DND-41 (cell line): ENCODE measurements around the gene PLXNA4.

Source experiments
- ATAC-seq: fragments of 200-7000 bp; cut with Tn5 transposase; 3 replicates; pipeline ENCODE4 v1.9.1; 2021; ENCODE audit warnings: low read depth; ENCODE audit not compliant: insufficient read depth
- DNase-seq: peaks from one replicate; pipeline ENCODE4 v3.0.0-alpha.2; 2020
- H2AFZ ChIP-seq: 2 replicates; pipeline ENCODE4 v1.6.0; 2012; ENCODE audit warnings: low read depth, low read length
- H3K27ac ChIP-seq: 2 replicates; pipeline ENCODE4 v1.5.1; 2012; ENCODE audit warnings: low read length, inconsistent platforms
- H3K27me3 ChIP-seq: fragments of 200-600 bp; sonication (generic); 2 replicates; pipeline ENCODE4 v1.6.0; 2012; ENCODE audit warnings: low read length, mild to moderate bottlenecking, inconsistent platforms; ENCODE audit not compliant: insufficient read depth, poor library complexity
- H3K36me3 ChIP-seq: 2 replicates; pipeline ENCODE4 v1.5.1; 2012; ENCODE audit warnings: low read length, inconsistent platforms; ENCODE audit not compliant: insufficient read depth
- H3K4me1 ChIP-seq: 2 replicates; pipeline ENCODE4 v1.5.1; 2012; ENCODE audit warnings: mild to moderate bottlenecking, low read length; ENCODE audit not compliant: insufficient read depth
- H3K4me2 ChIP-seq: 2 replicates; pipeline ENCODE4 v1.6.0; 2012; ENCODE audit warnings: mild to moderate bottlenecking, moderate library complexity, low read length, inconsistent platforms; ENCODE audit not compliant: insufficient read depth
- H3K4me3 ChIP-seq, 2 experiments: fragments of 200-600 bp in 1 of 2; shearing (Covaris generic) in 1 of 2; 2 replicates each; pipeline ENCODE4 v1.5.1; 2012 to 2016; ENCODE audit warnings: inconsistent platforms in 2 of 2, low read length in 2 of 2, mild to moderate bottlenecking in 2 of 2, low read depth in 1 of 2, moderate library complexity in 1 of 2
- H3K79me2 ChIP-seq: 2 replicates; pipeline ENCODE4 v1.6.0; 2012; ENCODE audit warnings: low read length, inconsistent platforms; ENCODE audit not compliant: insufficient read depth
- H3K9ac ChIP-seq: 2 replicates; pipeline ENCODE4 v1.6.0; 2012; ENCODE audit warnings: low read depth, mild to moderate bottlenecking, inconsistent platforms, low read length, moderate library complexity
- H3K9me3 ChIP-seq: 2 replicates; pipeline ENCODE4 v1.5.1; 2012; ENCODE audit warnings: low read length, moderate library complexity, mild to moderate bottlenecking, inconsistent platforms; ENCODE audit not compliant: insufficient read depth, severe bottlenecking
- H4K20me1 ChIP-seq: 2 replicates; pipeline ENCODE4 v1.6.0; 2012; ENCODE audit warnings: low read length; ENCODE audit not compliant: insufficient read depth
- CTCF ChIP-seq: IDR thresholded peaks from 2 replicates; pipeline ENCODE4 v1.5.1; 2012; ENCODE audit warnings: borderline replicate concordance, low read length, moderate library complexity, mild to moderate bottlenecking; ENCODE audit not compliant: poor library complexity, severe bottlenecking; ENCODE audit errors: extremely low read depth
- EZH2 ChIP-seq: IDR thresholded peaks from 3 replicates; pipeline ENCODE4 v1.6.1; 2012; ENCODE audit warnings: borderline replicate concordance, low read depth, mild to moderate bottlenecking, moderate library complexity, low read length, inconsistent platforms; ENCODE audit not compliant: severe bottlenecking

The PLXNA4 gene

GRCh38 chr7:132577206-132578049 is 1.2 kb upstream of the PLXNA4 start:
- DNase-seq = no peak

GRCh38 chr7:132576721-132577085 is 433 bp upstream of the PLXNA4 start:
- no peak overlapping the region for H3K27ac ChIP-seq
- H3K36me3 ChIP-seq = no peaks in the 10 kb centered on the region
- DNase-seq = no peak
- no peak overlapping the region for H3K4me2 ChIP-seq
- no peaks in the 10 kb centered on the region for H3K79me2 ChIP-seq
- H3K4me3 ChIP-seq = no peak overlapping the region
- H3K9me3 ChIP-seq = no peaks in the 10 kb centered on the region
- H2AFZ ChIP-seq = no peak overlapping the region
- H3K4me1 ChIP-seq = no peaks in the 10 kb centered on the region
- ATAC-seq = no peak
- TF ChIP-seq EZH2 (no peak), CTCF (no peak)
- no peaks in the 10 kb centered on the region for H4K20me1 ChIP-seq
- H3K27me3 ChIP-seq = peaks cover 28% of the 10 kb centered on the region
- H3K9ac ChIP-seq = no peak overlapping the region

More at GRCh38 chr7:132577206-132578049, 1.2 kb upstream of the PLXNA4 start:
- H3K9ac ChIP-seq = no peak overlapping the region
- TF ChIP-seq CTCF (no peak), EZH2 (no peak)
- no peaks in the 10 kb centered on the region for H3K36me3 ChIP-seq
- no peaks in the 10 kb centered on the region for H3K79me2 ChIP-seq
- no peaks in the 10 kb centered on the region for H3K4me1 ChIP-seq
- no peak overlapping the region for H3K4me3 ChIP-seq
- no peak overlapping the region for H2AFZ ChIP-seq
- H4K20me1 ChIP-seq = no peaks in the 10 kb centered on the region
- no peak for ATAC-seq
- H3K27ac ChIP-seq = no peak overlapping the region
- H3K4me2 ChIP-seq = no peak overlapping the region
- no peaks in the 10 kb centered on the region for H3K9me3 ChIP-seq
- H3K27me3 ChIP-seq = peaks cover 22% of the 10 kb centered on the region

- Histone ChIP-seq H3K79me2 (no peaks in the 10 kb centered on the region), H3K9ac (no peak overlapping the region), H3K4me1 (no peaks in the 10 kb centered on the region), H3K9me3 (no peaks in the 10 kb centered on the region), H3K27ac (no peak overlapping the region), H3K27me3 (peaks cover 31% of the 10 kb centered on the region), H3K4me3 (no peak overlapping the region), H3K4me2 (no peak overlapping the region), H4K20me1 (no peaks in the 10 kb centered on the region), H3K36me3 (no peaks in the 10 kb centered on the region), H2AFZ (no peak overlapping the region)
- ATAC-seq (no peak), DNase-seq (no peak)
- TF ChIP-seq CTCF (no peak), EZH2 (no peak)
These were observed 770 bp downstream of the PLXNA4 start for GRCh38 chr7:132575419-132575981.
